ENCODE results near the gene MFAP3L.

DNA sequence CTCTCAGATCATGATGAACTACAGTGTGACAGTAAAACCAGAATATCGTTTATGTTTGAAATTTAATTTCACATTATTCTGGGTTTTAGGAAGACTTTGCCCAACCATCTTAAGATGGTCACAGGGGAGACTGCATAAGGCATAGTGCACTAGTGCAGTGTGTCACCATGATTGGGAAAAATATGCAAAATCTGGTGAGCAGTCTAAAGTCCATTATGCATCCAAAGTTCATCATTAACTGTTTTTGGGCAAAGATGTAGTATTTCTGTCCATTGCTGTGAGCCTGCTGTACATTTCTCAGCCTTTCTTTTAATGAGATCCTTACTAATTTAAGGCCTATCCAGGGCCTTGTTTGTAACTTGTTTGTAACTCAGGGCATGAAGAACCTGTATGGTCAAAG lies 11.3 kb upstream of the MFAP3L start:
- TF ChIP-seq POLR2A (IDR thresholded peaks at IDR 0.05) = no peak
- TF ChIP-seq, protein P1, sequence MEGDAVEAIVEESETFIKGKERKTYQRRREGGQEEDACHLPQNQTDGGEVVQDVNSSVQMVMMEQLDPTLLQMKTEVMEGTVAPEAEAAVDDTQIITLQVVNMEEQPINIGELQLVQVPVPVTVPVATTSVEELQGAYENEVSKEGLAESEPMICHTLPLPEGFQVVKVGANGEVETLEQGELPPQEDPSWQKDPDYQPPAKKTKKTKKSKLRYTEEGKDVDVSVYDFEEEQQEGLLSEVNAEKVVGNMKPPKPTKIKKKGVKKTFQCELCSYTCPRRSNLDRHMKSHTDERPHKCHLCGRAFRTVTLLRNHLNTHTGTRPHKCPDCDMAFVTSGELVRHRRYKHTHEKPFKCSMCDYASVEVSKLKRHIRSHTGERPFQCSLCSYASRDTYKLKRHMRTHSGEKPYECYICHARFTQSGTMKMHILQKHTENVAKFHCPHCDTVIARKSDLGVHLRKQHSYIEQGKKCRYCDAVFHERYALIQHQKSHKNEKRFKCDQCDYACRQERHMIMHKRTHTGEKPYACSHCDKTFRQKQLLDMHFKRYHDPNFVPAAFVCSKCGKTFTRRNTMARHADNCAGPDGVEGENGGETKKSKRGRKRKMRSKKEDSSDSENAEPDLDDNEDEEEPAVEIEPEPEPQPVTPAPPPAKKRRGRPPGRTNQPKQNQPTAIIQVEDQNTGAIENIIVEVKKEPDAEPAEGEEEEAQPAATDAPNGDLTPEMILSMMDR (IDR thresholded peaks at IDR 0.05) = no peak

All from Peyer's patch (tissue), 4 donors.